ENCODE results near the gene ANKRD13D. TPM values are rescaled to one million over a fixed set of nuclear protein-coding genes. Genes with fewer than 3 reads are reported as not detected.

Gene ANKRD13D
- total and polyA plus RNA-seq, 2 of the 8 experiments (the other 6 are each of a cell fraction or from before 2014, with no cell fraction given), result 24.9 to 26.5 TPM

DNA sequence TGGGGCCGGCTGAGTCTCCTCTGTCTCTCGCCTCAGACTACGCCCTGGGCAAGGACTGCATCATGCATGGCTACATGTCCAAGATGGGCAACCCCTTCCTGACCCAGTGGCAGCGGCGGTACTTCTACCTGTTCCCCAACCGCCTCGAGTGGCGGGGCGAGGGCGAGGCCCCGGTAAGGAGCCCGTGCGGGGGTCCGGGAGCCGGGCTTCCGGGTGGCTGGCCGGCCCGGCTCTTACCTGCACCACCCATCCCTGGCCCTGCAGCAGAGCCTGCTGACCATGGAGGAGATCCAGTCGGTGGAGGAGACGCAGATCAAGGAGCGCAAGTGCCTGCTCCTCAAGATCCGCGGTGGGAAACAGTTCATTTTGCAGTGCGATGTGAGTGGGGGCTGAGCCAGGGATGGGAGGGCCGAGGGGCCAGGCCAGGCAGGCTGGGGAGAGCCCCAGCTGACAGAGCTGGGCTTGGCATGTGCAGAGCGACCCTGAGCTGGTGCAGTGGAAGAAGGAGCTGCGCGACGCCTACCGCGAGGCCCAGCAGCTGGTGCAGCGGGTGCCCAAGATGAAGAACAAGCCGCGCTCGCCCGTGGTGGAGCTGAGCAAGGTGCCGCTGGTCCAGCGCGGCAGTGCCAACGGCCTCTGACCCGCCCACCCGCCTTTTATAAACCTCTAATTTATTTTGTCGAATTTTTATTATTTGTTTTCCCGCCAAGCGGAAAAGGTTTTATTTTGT lies 4.1 kb upstream of the ANKRD13D start:
- 91% methylated on average over 44 of the region's 45 CpGs; no CpG with 5 or more reads in 1 of the 2 experiments for WGBS, 2 experiments (ENCODE audit: extremely low coverage in 1 of 2, insufficient coverage in 1 of 2, insufficient read length in 1 of 2, insufficient replicate concordance in 2 of 2, low coverage in 1 of 2, low lambda C conversion rate in 2 of 2, missing lambda C conversion rate in 1 of 2)
- TF ChIP-seq MAFK (IDR thresholded peaks at IDR 0.05; ENCODE audit: low read depth, low read length) (no peak), BCL11A (IDR thresholded peaks at IDR 0.05; ENCODE audit: low read depth in 2 of 2, low read length in 2 of 2) (no peak)
- TF ChIP-seq, protein P1, sequence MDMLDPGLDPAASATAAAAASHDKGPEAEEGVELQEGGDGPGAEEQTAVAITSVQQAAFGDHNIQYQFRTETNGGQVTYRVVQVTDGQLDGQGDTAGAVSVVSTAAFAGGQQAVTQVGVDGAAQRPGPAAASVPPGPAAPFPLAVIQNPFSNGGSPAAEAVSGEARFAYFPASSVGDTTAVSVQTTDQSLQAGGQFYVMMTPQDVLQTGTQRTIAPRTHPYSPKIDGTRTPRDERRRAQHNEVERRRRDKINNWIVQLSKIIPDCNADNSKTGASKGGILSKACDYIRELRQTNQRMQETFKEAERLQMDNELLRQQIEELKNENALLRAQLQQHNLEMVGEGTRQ (IDR thresholded peaks at IDR 0.05; ENCODE audit: low read length), result no peak
- Histone ChIP-seq H2BK120ac (replicated peaks; ENCODE audit: low read depth, low read length) (no peak overlapping the region), H3K4me2 (ENCODE audit: insufficient read depth in 1 of 2, low read depth in 2 of 2, low read length in 2 of 2) (no peak overlapping the region), H2BK15ac (ENCODE audit: low read length) (no peak overlapping the region), H3K14ac (ENCODE audit: insufficient read length) (no peak overlapping the region), H3K23me2 (ENCODE audit: low read depth, low read length) (peaks cover 7% of the 10 kb centered on the region; the same call in 1 of the 2 replicates), H3K56ac (replicated peaks; ENCODE audit: insufficient read length, low read depth, low read length) (no peak overlapping the region), H3K4me1 (replicated peaks in 1 of 4; ENCODE audit: control insufficient read depth in 3 of 4, insufficient read depth in 4 of 4, low read length in 3 of 4) (peaks cover 0 to 13% (median 7%) of the 10 kb centered on the region in 4 experiments; a peak in 6 of 7 replicates), H3K9ac (replicated peaks in 1 of 4; ENCODE audit: extremely low read depth in 1 of 4, low read depth in 3 of 4, low read length in 3 of 4) (no peak overlapping the region), H2BK5ac (ENCODE audit: low read depth, low read length) (no peak overlapping the region), H3K27me3 (replicated peaks in 1 of 4; ENCODE audit: control insufficient read depth in 3 of 4, extremely low read depth in 1 of 4, insufficient read depth in 3 of 4, low read length in 3 of 4) (no peaks in the 10 kb centered on the region), H3K18ac (ENCODE audit: extremely low read depth, low read length) (no peak overlapping the region), H3K79me1 (ENCODE audit: low read depth, low read length) (no peaks in the 10 kb centered on the region; the same call in 1 of the 2 replicates), H3K36me3 (ENCODE audit: control insufficient read depth in 2 of 4, insufficient read depth in 4 of 4, low read length in 3 of 4) (peaks cover 12 to 45% (median 30%) of the 10 kb centered on the region in 4 experiments), H3K23ac (ENCODE audit: insufficient read length) (no peak overlapping the region), H4K5ac (ENCODE audit: insufficient read length, low read depth, low read length) (no peak overlapping the region), H4K8ac (ENCODE audit: extremely low read depth, insufficient read depth, low read length) (no peak overlapping the region; the same call in 1 of the 2 replicates), H3K9me3 (ENCODE audit: insufficient read depth in 2 of 2, low read depth in 1 of 2, low read length in 1 of 2) (no peaks in the 10 kb centered on the region), H2BK12ac (ENCODE audit: low read depth, low read length) (no peak overlapping the region), H4K91ac (replicated peaks; ENCODE audit: insufficient read length, low read length) (no peak overlapping the region), H3K79me2 (ENCODE audit: control insufficient read depth in 1 of 2, insufficient read depth in 2 of 2, low read length in 2 of 2) (no peaks in the 10 kb centered on the region), H3K27ac (ENCODE audit: low read depth, low read length) (no peak overlapping the region), H2AK5ac (ENCODE audit: low read depth, low read length) (no peak overlapping the region), H4K20me1 (replicated peaks in 1 of 2; ENCODE audit: control insufficient read depth in 1 of 2, insufficient read depth in 2 of 2, low read length in 2 of 2) (peaks cover 0 to 2% of the 10 kb centered on the region in 2 experiments), H2AFZ (ENCODE audit: low read length) (no peak overlapping the region), H2BK20ac (ENCODE audit: low read length) (no peak overlapping the region), H3K4me3 (ENCODE audit: extremely low read depth in 1 of 4, insufficient read depth in 2 of 4, low read depth in 3 of 4, low read length in 4 of 4) (no peak overlapping the region), H3K4ac (replicated peaks; ENCODE audit: insufficient read length, low read depth, low read length) (no peak overlapping the region)
- POLR2A ChIA-PET (ENCODE audit: partially characterized antibody), result interaction anchor here (0.7 to 7.9 kb wide), 3 partner anchors 16 to 246 kb away, joined by 3 to 106 read pairs (median 4); partner anchors contain the start of gene SSH3
- FAIRE-seq, result no peak
- CTCF ChIA-PET (ENCODE audit: partially characterized antibody), result interaction anchor here (1.8 kb wide), 1 partner anchor 13 kb away, joined by 5 read pairs; no protein-coding TSS in a partner anchor
- no peak for DNase-seq (ENCODE audit: low read depth in 1 of 2, low spot score in 2 of 2)
